GM19468 (cell line): Measurements from ENCODE around the gene CFAP299.
A peak's percentile ranks its signal among the peaks of the same experiment; 100 is the strongest.

Experiments used
- ATAC-seq: cut with Tn5 transposase; IDR thresholded peaks from one replicate; pipeline ENCODE4 v1.9.1; 2021; ENCODE audit warnings: mild to moderate bottlenecking, moderate library complexity, moderate number of reproducible peaks; ENCODE audit not compliant: unreplicated experiment; ENCODE audit errors: extremely low read depth

Gene CFAP299

DNA sequence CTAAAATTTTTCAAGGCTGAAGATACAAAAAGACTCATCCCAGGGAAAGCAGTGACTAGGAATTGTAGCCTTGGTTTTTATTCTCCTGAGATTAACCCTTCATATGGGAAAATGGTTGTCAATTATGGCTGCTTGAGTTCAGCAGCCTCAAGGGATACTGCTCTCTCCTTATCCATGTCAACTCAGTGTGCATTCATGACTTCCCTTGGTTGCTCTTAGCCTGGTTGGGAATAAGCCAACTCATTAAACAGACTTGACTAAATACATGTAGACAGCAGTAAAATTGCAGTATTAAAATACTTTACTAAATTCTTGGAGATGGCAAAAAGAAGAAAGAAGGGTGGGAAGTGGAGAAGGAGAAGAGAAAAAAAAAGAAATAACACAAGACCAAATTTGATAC, 650.5 kb downstream of the CFAP299 start:
- no peak for ATAC-seq

GRCh38 chr4:80989921-80990544, 654.5 kb downstream of the CFAP299 start:
- no peak for ATAC-seq

DNA sequence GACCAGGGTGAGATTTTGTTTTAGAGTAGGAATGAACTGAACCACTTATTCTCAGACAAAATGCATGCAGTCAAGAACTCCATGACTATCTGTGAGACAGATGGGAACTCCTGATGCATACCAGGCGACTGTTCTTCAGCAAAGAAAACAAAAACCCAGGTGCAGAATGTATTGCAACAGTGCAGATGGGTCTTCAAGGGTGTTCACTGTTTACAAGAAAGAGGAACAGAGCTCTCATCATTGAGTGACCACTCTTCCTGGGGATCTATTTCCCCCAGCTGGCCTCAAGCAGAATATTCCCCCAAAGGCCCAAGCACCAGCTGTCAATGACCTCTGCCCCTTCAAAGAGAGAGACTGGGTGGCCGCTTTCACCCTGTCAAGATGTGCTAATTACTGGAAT, 655.3 kb downstream of the CFAP299 start:
- no peak for ATAC-seq

DNA sequence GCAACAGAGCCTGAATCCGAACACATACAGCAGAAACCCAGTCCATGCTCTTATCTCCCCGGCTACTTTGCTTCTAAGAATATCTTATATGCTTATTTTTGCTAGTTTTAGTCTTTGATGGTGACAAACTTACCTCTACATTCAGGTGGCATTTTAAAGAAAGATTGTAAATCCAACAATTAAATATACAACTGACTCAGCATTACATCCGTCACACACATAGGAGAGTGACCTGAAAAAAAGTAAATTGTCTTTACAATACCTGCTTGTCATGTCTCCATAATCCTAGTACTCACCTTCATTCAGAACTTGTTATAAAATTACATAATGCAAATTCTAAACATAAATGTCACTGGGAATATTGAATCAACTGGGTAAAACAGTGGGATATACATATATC, 664.4 kb downstream of the CFAP299 start:
- ATAC-seq, result no peak

DNA sequence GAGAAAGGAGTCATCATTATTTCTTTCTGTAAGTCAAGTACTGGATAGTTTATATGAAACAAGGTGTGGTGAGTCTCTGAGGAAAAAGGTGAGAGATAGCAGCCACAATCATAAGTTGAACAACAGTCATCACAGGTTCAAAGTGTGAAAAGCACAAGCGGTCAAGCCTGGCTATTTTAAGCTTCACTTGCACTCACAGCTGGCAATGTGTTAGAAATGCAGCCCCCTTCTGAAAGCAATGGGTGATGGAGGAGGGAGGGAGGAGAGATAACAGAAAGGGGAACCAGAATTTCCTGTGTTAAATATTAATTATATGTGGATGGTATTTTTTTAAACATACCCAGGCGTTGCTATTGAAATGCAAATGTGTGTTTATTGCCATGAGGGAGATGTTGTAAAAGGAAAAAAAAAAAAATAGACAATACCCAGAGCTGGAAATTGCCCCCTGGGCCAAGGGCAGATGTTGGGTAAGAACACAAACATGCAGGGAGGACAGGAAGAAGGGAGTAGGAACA, 668.1 kb downstream of the CFAP299 start:
- peak; percentile 99 for ATAC-seq

- no peak for ATAC-seq
Measured at GRCh38 chr4:81007417-81007816, 671.9 kb downstream of the CFAP299 start.
